LHCN-M2 (cell line): Measurements from ENCODE around the gene FGF14. TPM values are rescaled to one million over a fixed set of nuclear protein-coding genes. Genes with fewer than 3 reads are reported as not detected.
"Not testable (repeated sequence)": the region's sequence is repeated elsewhere in the genome, so short reads cannot be mapped to it uniquely, and the experiment has no call there.

Experiments
- DNase-seq: peaks from one replicate; pipeline ENCODE4 v3.0.0-alpha.2; 2012; ENCODE audit warnings: low read depth
- total RNA-seq: library from RNA; depleted of rRNA; stranded (reverse); fragments of >200 nt; gene quantifications from 2 replicates; pipeline ENCODE4 v1.2.3, GENCODE V29; 2014

FGF14 gene
- total RNA-seq, 1 experiment from 2014 or later: 0.06 TPM

- no peak for DNase-seq
Observed at GRCh38 chr13:102040812-102041211, 361.0 kb downstream of the FGF14 start.

- no peak for DNase-seq
Observed at GRCh38 chr13:102039264-102039663, 362.6 kb downstream of the FGF14 start.

- DNase-seq: no peak
Observed at GRCh38 chr13:102038787-102039186, 363.1 kb downstream of the FGF14 start.

- no peak for DNase-seq
Observed at GRCh38 chr13:102035969-102036368, 365.9 kb downstream of the FGF14 start.

- no peak for DNase-seq
Observed at GRCh38 chr13:102033857-102034331, 368.0 kb downstream of the FGF14 start.

- DNase-seq: no peak
Observed at GRCh38 chr13:102033386-102033785, 368.5 kb downstream of the FGF14 start.

GRCh38 chr13:102028868-102029267 lies 373.0 kb downstream of the FGF14 start:
- no peak for DNase-seq

- no peak for DNase-seq
Observed at GRCh38 chr13:102028206-102028605, 373.6 kb downstream of the FGF14 start.

- DNase-seq: no peak
Observed at GRCh38 chr13:102021777-102022176, 380.1 kb downstream of the FGF14 start.

GRCh38 chr13:102020611-102021216 lies 381.1 kb downstream of the FGF14 start:
- no peak for DNase-seq

GRCh38 chr13:102018716-102019115 lies 383.1 kb downstream of the FGF14 start:
- DNase-seq: no peak

GRCh38 chr13:102017248-102017647 lies 384.6 kb downstream of the FGF14 start:
- no peak for DNase-seq

GRCh38 chr13:102012299-102013293 lies 389.3 kb downstream of the FGF14 start:
- no peak for DNase-seq

GRCh38 chr13:102011455-102011854 lies 390.4 kb downstream of the FGF14 start:
- not testable (repeated sequence) for DNase-seq

GRCh38 chr13:102003848-102004570 lies 397.8 kb downstream of the FGF14 start:
- no peak for DNase-seq

- DNase-seq: no peak
Observed at GRCh38 chr13:102002287-102002686, 399.6 kb downstream of the FGF14 start.

GRCh38 chr13:102000764-102001163 lies 401.1 kb downstream of the FGF14 start:
- DNase-seq: no peak

GRCh38 chr13:101998129-101998528 lies 403.7 kb downstream of the FGF14 start:
- no peak for DNase-seq

- DNase-seq: no peak
Observed at GRCh38 chr13:101996954-101997353, 404.9 kb downstream of the FGF14 start.

- no peak for DNase-seq
Observed at GRCh38 chr13:101989798-101990350, 412.0 kb downstream of the FGF14 start.

GRCh38 chr13:101988140-101988539 lies 413.7 kb downstream of the FGF14 start:
- DNase-seq: no peak

- no peak for DNase-seq
Observed at GRCh38 chr13:101986316-101986715, 415.5 kb downstream of the FGF14 start.
